Lower lobe of right lung (tissue), 2 donors: ENCODE results near the gene C1orf56. TPM values are rescaled to one million over a fixed set of nuclear protein-coding genes. Genes with fewer than 3 reads are reported as not detected.

Source experiments
- ATAC-seq, 2 donors: fragments of 200-7000 bp; cut with Tn5 transposase; one replicate each; pipeline ENCODE4 v1.9.1; 2020 to 2022; ENCODE audit warnings: mild to moderate bottlenecking in 2 of 2, moderate library complexity in 2 of 2
- DNase-seq: peaks from one replicate; pipeline ENCODE4 v3.0.0-alpha.2; 2020
- H3K27ac ChIP-seq: fragments of 200-600 bp; one replicate; pipeline ENCODE4 v1.8.0; 2022
- H3K27me3 ChIP-seq: fragments of 200-600 bp; one replicate; pipeline ENCODE4 v1.8.0; 2022; ENCODE audit warnings: low read depth
- H3K36me3 ChIP-seq: fragments of 200-600 bp; one replicate; pipeline ENCODE4 v1.8.0; 2022; ENCODE audit warnings: mild to moderate bottlenecking
- H3K4me1 ChIP-seq: fragments of 200-600 bp; one replicate; pipeline ENCODE4 v1.8.0; 2022
- H3K4me3 ChIP-seq: fragments of 200-600 bp; one replicate; pipeline ENCODE4 v1.8.0; 2022; ENCODE audit warnings: mild to moderate bottlenecking
- H3K9me3 ChIP-seq: fragments of 200-600 bp; one replicate; pipeline ENCODE4 v1.8.0; 2022
- CTCF ChIP-seq: fragments of 200-600 bp; IDR thresholded peaks from one replicate; pipeline ENCODE4 v1.8.0; 2022; ENCODE audit warnings: antibody characterized with exemption, mild to moderate bottlenecking
- intact Hi-C: fragments of 100-400 bp; cut with DNase I; formaldehyde crosslinking; loops from one replicate; pipeline ENCODE4 v1.11.0; 2022
- total RNA-seq: library from RNA; stranded (reverse); fragmentation: NEBNext Ultra II Directional; extraction: Animal tissue kit (Norgen Biotek cat#: 25700); gene quantifications from one replicate; pipeline ENCODE4 v1.2.1, GENCODE V29; 2021
- donor health status: DM: no; HTN: yes; CAD: no; lungs with severe emphysema.

The C1orf56 gene
- total RNA-seq, 1 donor from 2014 or later = 4.8 TPM

- Histone ChIP-seq H3K36me3 (no peaks in the 10 kb centered on the region), H3K4me3 (no peak overlapping the region), H3K4me1 (peaks cover 18% of the 10 kb centered on the region), H3K27me3 (no peaks in the 10 kb centered on the region), H3K9me3 (no peaks in the 10 kb centered on the region), H3K27ac (no peak overlapping the region)
- intact Hi-C loops = no loop called here
- ATAC-seq (no peak), DNase-seq (no peak)
- no peak for TF ChIP-seq CTCF
Measured at GRCh38 chr1:151065089-151065645, 17.6 kb downstream of the C1orf56 start.

GRCh38 chr1:151067185-151067584, 19.6 kb downstream of the C1orf56 start:
- Histone ChIP-seq H3K36me3 (no peaks in the 10 kb centered on the region), H3K27me3 (no peaks in the 10 kb centered on the region), H3K4me3 (no peak overlapping the region), H3K4me1 (peaks cover 22% of the 10 kb centered on the region), H3K9me3 (no peaks in the 10 kb centered on the region), H3K27ac (no peak overlapping the region)
- TF ChIP-seq CTCF = no peak
- no peak for DNase-seq
- no peak for ATAC-seq
- intact Hi-C loops = no loop called here

GRCh38 chr1:151069103-151069486, 21.5 kb downstream of the C1orf56 start:
- no peak for ATAC-seq
- intact Hi-C loops = no loop called here
- peak overlapping the region; percentile 88 for H3K4me3 ChIP-seq

GRCh38 chr1:151070474-151071276, 23.1 kb downstream of the C1orf56 start, which contains the start of gene GABPB2:
TSS of gene GABPB2 (plus strand) at chr1:151070761. CDS start at chr1:151088190, 17,429 bp downstream.
- ATAC-seq = peak; percentile 96 to 98
- Histone ChIP-seq H3K4me3 (peak within 1 kb of the TSS; percentile 88), H3K36me3 (no peaks in the 10 kb centered on the region), H3K4me1 (peaks cover 22% of the 10 kb centered on the region), H3K27ac (peak within 1 kb of the TSS; percentile 97), H3K9me3 (no peaks in the 10 kb centered on the region), H3K27me3 (no peaks in the 10 kb centered on the region)
- peak; percentile 91 for TF ChIP-seq CTCF
- DNase-seq = peak; percentile 93
- intact Hi-C loops = no loop called here

More at GRCh38 chr1:151069103-151069486, 21.5 kb downstream of the C1orf56 start:
- TF ChIP-seq CTCF = no peak
- Histone ChIP-seq H3K9me3 (no peaks in the 10 kb centered on the region), H3K4me1 (peaks cover 22% of the 10 kb centered on the region), H3K36me3 (no peaks in the 10 kb centered on the region), H3K27me3 (no peaks in the 10 kb centered on the region), H3K27ac (peak overlapping the region; percentile 97)
- no peak for DNase-seq

- DNase-seq (no peak), ATAC-seq (no peak)
- no peaks in the 10 kb centered on the region for H3K27me3 ChIP-seq
- no peak overlapping the region for H3K4me3 ChIP-seq
- H3K9me3 ChIP-seq = no peaks in the 10 kb centered on the region
- intact Hi-C loops = no loop called here
- H3K4me1 ChIP-seq = peaks cover 22% of the 10 kb centered on the region
- TF ChIP-seq CTCF = no peak
- no peak overlapping the region for H3K27ac ChIP-seq
- no peaks in the 10 kb centered on the region for H3K36me3 ChIP-seq
Measured at GRCh38 chr1:151072224-151072623, 24.7 kb downstream of the C1orf56 start.
